ENCODE data around the gene CCDC17.

- TF ChIP-seq, protein P1, sequence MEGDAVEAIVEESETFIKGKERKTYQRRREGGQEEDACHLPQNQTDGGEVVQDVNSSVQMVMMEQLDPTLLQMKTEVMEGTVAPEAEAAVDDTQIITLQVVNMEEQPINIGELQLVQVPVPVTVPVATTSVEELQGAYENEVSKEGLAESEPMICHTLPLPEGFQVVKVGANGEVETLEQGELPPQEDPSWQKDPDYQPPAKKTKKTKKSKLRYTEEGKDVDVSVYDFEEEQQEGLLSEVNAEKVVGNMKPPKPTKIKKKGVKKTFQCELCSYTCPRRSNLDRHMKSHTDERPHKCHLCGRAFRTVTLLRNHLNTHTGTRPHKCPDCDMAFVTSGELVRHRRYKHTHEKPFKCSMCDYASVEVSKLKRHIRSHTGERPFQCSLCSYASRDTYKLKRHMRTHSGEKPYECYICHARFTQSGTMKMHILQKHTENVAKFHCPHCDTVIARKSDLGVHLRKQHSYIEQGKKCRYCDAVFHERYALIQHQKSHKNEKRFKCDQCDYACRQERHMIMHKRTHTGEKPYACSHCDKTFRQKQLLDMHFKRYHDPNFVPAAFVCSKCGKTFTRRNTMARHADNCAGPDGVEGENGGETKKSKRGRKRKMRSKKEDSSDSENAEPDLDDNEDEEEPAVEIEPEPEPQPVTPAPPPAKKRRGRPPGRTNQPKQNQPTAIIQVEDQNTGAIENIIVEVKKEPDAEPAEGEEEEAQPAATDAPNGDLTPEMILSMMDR (IDR thresholded peaks at IDR 0.05): no peak
- TF ChIP-seq POLR2A (IDR thresholded peaks at IDR 0.05) (no peak), POLR2AphosphoS5 (IDR thresholded peaks at IDR 0.05) (no peak)
These were observed 19.6 kb downstream of the CCDC17 start for GRCh38 chr1:45604239-45604638.

Data from suprapubic skin (tissue), 4 donors.